ENCODE measurements around the gene VPS37D.

GRCh38 chr7:73622909-73623797 is 44.5 kb upstream of the VPS37D start:
- TF ChIP-seq CTCF (IDR thresholded peaks at IDR 0.05) = no peak
- no peak for TF ChIP-seq POLR2A (IDR thresholded peaks at IDR 0.05)
